Measurements from ENCODE around the gene MZB1.
"Not testable (repeated sequence)": the region's sequence is repeated elsewhere in the genome, so short reads cannot be mapped to it uniquely, and the experiment has no call there.

MZB1 gene

DNA sequence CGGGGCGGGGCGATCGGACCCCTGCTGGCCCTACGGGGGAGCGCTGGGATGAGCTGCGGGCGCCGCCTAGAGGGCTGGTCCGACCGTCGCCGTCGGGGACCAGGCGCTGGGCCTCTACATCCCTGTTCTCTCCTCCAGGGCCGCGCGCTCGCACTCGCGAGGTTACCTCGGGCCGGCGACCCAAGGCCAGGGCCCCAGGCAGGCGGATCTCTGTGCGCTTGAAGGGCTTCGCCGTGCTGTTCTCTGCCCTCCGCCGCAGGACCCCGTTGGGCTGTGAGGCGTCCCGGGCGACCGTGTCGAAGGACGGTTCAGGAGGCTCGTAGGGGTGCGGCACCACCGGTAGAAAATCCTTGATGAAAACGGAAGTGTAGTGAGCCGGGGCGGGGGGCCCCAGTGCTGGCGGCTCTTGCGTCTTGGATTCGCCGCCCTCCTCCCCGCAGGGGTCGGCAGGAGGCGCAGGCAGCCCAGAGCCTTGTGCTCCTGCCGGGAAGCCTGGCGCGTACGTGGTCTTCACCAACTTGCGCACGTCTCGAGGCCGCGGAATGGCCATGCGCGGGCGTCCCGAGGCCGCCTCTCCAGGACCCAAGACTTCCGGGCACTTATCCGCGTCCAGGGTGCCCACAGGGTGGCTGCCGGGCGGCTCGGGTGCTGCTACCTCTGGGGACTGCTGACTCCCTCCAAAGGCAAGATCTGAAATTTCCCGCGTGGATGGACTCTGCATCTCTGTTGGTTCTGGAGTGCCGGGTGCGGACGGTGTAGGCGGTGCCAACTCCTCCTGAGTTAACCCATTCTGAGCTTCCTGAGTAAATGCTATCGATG, 3.2 kb upstream of the MZB1 start:
- CTCF ChIA-PET: interaction anchor here (1.0 to 3.4 kb wide), 4 partner anchors 10 to 52 kb away, joined by 3 to 13 read pairs (median 4); partner anchors contain the start of gene PAIP2
- no peaks in the 10 kb centered on the region for H3K9me3 Mint-ChIP-seq
- peak overlapping the region; percentile 87 for H3K27ac Mint-ChIP-seq
- H3K36me3 Mint-ChIP-seq: peaks cover 1% of the 10 kb centered on the region
- H3K4me1 Mint-ChIP-seq: peaks cover 72% of the 10 kb centered on the region
- peak overlapping the region; percentile 87 for H3K4me3 Mint-ChIP-seq
- peaks cover 30% of the 10 kb centered on the region for H3K27me3 Mint-ChIP-seq
- peak; percentile 88 for DNase-seq

DNA sequence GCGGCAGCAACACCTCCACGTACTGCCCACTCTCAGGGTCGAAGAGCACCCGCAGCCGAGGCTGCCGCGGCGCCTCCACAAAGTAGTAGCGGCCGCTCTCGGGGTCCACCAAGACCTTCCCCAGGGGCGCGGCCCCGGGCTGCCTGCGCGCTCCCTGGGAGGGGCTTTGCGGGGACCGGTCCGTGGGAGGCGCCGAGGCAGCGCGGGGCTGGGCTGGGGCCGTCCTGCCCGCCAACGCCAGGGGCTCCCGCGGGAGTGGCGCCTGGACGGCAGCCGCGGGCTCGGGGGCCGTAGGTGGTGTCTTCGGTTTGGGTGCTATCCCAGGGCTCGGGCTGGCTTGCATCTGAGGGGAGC, 2.6 kb upstream of the MZB1 start:
- CTCF ChIA-PET: interaction anchor here (0.8 to 3.4 kb wide), 8 partner anchors 10 to 169 kb away, joined by 3 to 13 read pairs (median 4); partner anchors contain the start of genes PAIP2 and UBE2D2
- H3K4me1 Mint-ChIP-seq: peaks cover 70% of the 10 kb centered on the region

DNA sequence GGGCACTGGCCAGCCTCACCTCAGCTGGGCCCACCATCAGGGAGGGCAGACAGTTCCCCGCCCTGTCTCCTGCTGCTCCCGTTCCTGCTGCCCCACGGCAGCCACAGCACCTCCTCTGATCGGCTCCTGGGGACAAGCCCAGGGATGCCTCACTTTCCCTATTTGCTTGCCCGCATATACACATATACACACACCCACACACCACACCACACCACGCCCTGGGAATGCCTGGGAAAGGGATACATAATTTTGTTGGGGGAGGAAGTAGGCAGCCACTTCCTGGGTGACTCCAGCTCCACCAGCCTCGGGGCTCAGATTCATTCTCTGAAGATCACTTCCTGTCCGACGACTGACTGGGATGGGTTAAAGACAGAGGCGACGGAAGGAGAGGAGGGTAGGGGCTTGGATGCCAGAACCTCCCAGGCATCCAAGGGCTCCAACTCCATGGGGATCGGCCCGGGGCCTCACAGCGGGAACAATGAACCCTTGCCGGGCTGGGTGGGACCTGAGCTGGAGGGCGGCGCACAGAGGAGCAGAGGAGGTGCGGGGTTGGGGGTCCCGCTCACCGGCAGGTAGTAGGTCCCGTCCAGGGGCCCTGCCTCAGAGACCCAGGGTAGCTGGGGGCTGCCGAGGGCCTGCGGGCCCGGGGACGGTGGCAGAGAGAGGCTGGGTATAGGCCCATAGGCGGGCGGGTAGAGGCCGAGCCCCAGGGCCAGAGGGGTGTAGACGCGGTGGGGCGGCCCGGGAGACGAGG, 2.0 kb upstream of the MZB1 start:
- peak; percentile 40 for DNase-seq
- Mint-ChIP-seq H3K27ac (peak overlapping the region; percentile 92), H3K4me1 (peaks cover 65% of the 10 kb centered on the region)

More for the DNA sequence above, 2.6 kb upstream of the MZB1 start:
- DNase-seq: no peak
- Mint-ChIP-seq H3K9me3 (no peaks in the 10 kb centered on the region), H3K4me3 (peak overlapping the region; percentile 87), H3K27me3 (peaks cover 30% of the 10 kb centered on the region), H3K36me3 (peaks cover 1% of the 10 kb centered on the region), H3K27ac (peak overlapping the region; percentile 87)

DNA sequence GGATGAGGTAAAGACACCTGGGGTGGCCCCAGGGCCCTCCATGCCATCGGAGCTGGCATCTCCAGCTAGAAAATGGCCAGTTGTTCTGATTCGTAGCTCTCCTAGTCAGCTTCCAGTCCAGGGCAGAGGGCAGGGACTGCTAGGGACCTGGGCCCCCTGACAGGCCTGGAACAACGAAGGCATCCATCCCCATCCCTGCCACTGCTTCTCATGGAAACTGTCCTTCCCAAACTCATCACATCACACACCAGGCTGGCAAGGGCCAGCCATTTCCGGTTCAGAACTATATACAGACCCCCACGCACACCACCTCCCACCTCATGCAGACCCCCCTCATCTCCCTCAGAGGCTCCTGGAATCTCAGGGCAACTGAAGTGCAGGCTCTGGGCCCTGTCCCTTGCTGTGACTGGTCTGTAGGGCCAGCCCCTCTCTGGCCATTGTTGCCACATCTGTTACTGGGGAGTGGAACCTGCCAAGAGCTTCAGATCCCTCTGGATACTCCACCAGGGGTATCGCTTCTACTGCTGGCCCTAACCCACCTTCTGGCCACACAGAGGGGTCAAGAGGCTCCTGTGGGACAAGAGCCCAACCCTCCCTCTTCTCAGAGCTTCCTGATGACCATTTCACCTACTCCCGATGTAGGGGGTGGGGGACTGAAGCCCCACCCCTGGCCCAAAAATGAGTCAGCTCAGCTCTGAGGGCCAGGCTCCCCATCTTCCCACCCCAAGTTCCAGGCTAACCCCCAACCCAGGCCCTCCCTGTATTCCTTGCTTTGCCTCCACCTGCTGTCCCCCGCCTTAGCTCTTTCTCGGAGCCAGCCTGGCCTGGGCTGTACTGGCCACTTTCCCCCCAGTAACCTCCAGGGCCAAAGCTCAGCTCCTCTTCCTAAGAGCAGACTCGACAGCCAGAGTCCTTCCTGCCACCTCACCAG, 1.2 kb upstream of the MZB1 start:
- CTCF ChIA-PET: interaction anchor here (0.5 to 3.4 kb wide), 9 partner anchors 12 to 171 kb away, joined by 3 to 13 read pairs (median 3); partner anchors contain the start of genes PAIP2 and UBE2D2
- Mint-ChIP-seq H3K4me3 (peak overlapping the region; percentile 86), H3K9me3 (no peaks in the 10 kb centered on the region), H3K4me1 (peaks cover 62% of the 10 kb centered on the region), H3K27ac (peak overlapping the region; percentile 92), H3K36me3 (no peaks in the 10 kb centered on the region), H3K27me3 (peaks cover 30% of the 10 kb centered on the region)
- DNase-seq: no peak

More for the DNA sequence above, 2.0 kb upstream of the MZB1 start:
- CTCF ChIA-PET: interaction anchor here (0.5 to 3.4 kb wide), 11 partner anchors 11 to 170 kb away, joined by 3 to 13 read pairs (median 3); partner anchors contain the start of genes PAIP2 and UBE2D2
- Mint-ChIP-seq H3K9me3 (no peaks in the 10 kb centered on the region), H3K36me3 (peaks cover 1% of the 10 kb centered on the region), H3K27me3 (peaks cover 30% of the 10 kb centered on the region), H3K4me3 (peak overlapping the region; percentile 86)

DNA sequence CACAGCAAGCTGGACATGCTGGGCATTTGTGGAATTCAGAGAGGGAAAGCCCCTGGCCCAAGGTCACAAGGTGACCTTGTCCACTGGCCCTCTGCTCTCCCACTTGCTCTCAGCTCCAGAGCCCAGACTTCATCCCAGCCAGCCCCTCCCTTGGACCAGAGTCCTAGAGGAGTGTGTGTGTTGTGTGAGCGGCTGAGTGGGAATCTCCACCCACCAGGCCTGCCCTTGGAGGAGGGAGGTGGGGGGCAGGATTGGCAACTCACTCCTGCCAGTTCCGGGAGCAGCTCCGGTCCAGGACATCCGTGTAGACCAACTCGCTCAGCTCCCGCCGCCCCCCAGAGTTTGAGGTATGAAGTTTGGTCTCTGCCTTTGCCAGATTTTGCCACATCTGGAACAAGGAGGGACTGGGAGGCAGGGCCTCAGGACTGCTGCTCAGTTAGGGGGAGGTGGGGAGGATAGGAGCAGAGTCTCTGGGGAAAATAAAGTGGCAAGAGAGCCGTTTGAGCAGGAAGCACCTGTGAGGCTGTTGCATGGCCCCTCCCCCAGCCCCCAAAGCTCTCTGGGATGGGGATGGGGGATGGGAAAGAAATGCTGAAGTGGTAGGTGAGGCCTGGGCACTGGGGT, 1.4 kb downstream of the MZB1 start:
- peak overlapping the region; percentile 26 for H3K4me3 Mint-ChIP-seq

DNA sequence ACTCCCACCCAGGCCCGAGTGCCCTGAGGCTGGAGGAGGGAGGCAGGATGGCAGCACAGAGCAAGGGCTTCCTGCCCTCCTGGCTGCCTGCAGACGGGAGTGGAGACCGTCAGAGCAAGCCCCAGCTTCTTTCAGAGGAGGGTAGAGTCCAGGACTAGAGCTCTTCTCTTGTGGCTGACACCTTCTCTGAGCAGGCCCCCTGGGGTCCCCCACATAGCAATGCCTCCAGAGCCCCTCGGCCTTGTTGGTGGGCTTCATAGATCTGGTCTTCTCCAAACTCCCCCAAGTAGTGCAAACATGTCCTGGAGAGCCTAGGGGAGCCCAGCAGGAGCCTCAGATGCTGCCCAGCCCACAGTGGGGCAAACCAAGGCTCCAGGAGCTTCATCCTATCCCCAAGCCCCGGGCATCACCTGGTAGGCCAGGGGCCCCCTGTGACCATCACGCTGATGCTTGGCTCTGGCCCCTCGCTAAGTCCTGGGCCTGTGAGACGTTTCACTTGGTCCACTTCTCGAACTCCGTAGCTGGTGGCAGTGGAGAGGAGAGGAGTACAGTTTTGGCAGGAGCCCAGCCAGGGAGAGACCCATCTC, 2.0 kb downstream of the MZB1 start:
- Mint-ChIP-seq H3K27me3 (peaks cover 5% of the 10 kb centered on the region), H3K27ac (no peak overlapping the region), H3K4me3 (no peak overlapping the region), H3K9me3 (no peaks in the 10 kb centered on the region), H3K36me3 (no peaks in the 10 kb centered on the region), H3K4me1 (peaks cover 73% of the 10 kb centered on the region)
- CTCF ChIA-PET: interaction anchor here (0.7 to 1.5 kb wide), 3 partner anchors 13 to 188 kb away, joined by 3 to 4 read pairs (median 3); no protein-coding TSS in a partner anchor
- DNase-seq: no peak

More for the DNA sequence above, 1.4 kb downstream of the MZB1 start:
- peak overlapping the region; percentile 37 for H3K27ac Mint-ChIP-seq
- H3K27me3 Mint-ChIP-seq: peaks cover 11% of the 10 kb centered on the region
- no peaks in the 10 kb centered on the region for H3K9me3 Mint-ChIP-seq
- CTCF ChIA-PET: interaction anchor here (0.7 to 1.5 kb wide), 3 partner anchors 14 to 187 kb away, joined by 3 to 4 read pairs (median 3); no protein-coding TSS in a partner anchor
- no peaks in the 10 kb centered on the region for H3K36me3 Mint-ChIP-seq
- no peak for DNase-seq
- H3K4me1 Mint-ChIP-seq: peaks cover 77% of the 10 kb centered on the region

DNA sequence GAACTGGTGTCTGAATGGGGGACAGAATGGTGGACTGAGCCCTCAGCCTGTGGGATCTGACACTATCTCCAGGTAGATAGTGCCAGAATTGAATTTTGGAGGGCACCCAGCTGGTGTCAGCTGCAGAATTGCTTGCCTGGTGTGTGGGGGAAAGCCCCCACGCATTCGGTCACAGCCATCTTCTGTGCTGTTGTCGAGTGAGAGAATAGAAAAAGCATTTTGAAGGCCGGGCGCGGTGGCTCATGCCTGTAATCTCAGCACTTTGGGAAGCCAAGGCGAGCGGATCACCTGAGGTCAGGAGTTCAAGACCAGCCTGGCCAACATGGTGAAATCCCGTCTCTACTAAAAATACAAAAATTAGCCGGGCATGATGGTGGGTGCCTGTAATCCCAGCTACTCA, 2.8 kb downstream of the MZB1 start:
- DNase-seq, H3K36me3 Mint-ChIP-seq, H3K9me3 Mint-ChIP-seq, H3K27ac Mint-ChIP-seq, H3K27me3 Mint-ChIP-seq, H3K4me3 Mint-ChIP-seq: not testable (repeated sequence)
- CTCF ChIA-PET: interaction anchor here (1.5 kb wide), 1 partner anchor 18 kb away, joined by 4 read pairs; no protein-coding TSS in a partner anchor
- peaks cover 70% of the 10 kb centered on the region for H3K4me1 Mint-ChIP-seq

DNA sequence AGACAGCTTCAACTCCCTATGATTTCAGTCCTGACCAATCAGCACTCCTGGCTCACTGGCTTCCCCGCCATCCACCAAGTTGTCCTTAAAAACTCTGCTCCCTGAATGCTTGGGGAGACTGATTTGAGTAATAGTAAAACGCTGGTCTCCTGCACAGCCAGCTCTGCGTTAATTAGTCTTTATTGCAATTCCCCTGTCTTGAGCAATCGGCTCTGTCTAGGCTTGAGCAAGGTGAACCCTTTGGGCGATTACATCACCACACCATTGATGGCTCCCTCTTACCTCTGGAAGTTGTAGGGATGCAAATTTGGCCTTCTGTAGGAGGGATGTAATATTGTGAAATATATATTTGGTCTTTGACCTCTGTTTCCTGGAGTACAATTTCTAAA, 3.7 kb downstream of the MZB1 start:
- Mint-ChIP-seq H3K4me1 (peaks cover 61% of the 10 kb centered on the region), H3K27me3 (no peaks in the 10 kb centered on the region), H3K4me3 (no peak overlapping the region), H3K9me3 (no peaks in the 10 kb centered on the region), H3K36me3 (no peaks in the 10 kb centered on the region), H3K27ac (peak overlapping the region; percentile 50)
- CTCF ChIA-PET: no interaction called here
- DNase-seq: no peak

DNA sequence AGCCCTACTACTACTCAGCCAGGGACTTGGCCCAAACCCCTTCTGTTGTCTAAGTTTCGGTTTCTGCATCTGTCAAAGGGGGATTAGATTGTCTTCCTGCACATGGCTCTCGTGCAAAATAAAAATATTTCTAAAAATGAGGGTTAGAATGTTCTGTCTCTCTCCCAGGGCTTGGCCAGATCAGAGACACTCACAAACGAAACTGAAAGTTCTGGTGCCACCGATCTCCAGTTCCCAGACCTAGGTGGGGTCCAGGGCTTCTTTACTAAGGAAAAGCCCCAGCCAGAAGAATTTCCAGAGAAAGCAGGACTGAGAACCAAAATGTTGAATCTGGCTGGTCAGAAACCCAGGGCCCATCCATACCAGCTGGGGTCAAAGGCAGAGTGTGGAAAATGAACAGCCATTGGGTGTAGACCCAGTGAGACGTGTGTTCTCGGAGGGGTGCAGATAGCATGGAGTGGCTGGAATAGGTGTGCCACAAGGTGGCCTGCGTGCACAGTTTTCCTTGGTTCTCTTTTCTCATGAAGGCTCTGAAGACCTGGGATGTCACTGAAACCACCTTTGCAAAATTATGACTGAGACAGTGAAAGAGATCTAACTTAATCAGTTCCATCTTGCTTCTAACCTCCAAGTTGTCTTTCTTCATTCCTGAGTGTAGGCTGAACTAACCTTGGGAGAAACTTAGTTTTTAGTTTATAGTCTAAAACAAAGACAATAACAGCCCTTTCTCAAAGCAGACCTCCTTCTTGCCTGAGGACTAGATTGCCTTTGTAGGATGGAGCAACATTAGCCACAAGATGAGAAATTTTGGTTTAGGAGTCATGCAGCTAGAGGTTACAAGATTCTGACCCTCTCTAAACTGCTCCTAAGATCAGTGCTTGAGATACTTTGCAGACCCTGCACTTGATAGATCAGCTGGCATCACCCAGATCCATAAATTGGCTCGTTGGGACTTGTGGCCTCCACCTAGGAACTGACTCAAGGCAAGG, 4.4 kb downstream of the MZB1 start:
- Mint-ChIP-seq H3K27ac (peak overlapping the region; percentile 89), H3K4me3 (peak overlapping the region; percentile 70), H3K9me3 (no peaks in the 10 kb centered on the region), H3K36me3 (no peaks in the 10 kb centered on the region), H3K27me3 (no peaks in the 10 kb centered on the region), H3K4me1 (peaks cover 54% of the 10 kb centered on the region)
- CTCF ChIA-PET: no interaction called here
- DNase-seq: peak; percentile 52

DNA sequence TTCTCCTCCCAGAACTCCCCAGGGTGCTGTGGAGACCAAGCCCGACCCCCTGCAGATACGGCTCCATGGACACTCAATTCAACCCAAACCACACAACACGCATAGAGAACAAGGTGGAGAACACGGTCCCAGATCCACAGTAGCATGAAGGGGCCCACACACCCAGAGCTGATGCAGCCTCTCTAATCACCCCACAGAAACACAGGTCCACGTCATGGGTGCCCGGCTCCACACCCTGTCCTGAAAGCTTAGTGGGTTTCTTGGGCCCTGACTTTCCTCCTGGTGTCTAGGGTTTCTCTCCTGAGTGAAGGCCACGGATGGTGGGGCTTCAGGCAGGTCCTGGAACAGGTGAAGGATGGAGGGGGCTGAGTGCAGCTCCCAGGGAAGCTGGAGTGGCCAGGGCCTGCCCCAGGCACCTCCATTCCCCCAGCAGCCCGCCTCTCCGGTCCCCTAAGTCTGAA, 5.1 kb downstream of the MZB1 start:
- Mint-ChIP-seq H3K9me3 (no peaks in the 10 kb centered on the region), H3K4me1 (peaks cover 47% of the 10 kb centered on the region), H3K36me3 (no peaks in the 10 kb centered on the region), H3K27ac (peak overlapping the region; percentile 89), H3K4me3 (peak overlapping the region; percentile 70), H3K27me3 (no peaks in the 10 kb centered on the region)
- CTCF ChIA-PET: no interaction called here
- DNase-seq: no peak

DNA sequence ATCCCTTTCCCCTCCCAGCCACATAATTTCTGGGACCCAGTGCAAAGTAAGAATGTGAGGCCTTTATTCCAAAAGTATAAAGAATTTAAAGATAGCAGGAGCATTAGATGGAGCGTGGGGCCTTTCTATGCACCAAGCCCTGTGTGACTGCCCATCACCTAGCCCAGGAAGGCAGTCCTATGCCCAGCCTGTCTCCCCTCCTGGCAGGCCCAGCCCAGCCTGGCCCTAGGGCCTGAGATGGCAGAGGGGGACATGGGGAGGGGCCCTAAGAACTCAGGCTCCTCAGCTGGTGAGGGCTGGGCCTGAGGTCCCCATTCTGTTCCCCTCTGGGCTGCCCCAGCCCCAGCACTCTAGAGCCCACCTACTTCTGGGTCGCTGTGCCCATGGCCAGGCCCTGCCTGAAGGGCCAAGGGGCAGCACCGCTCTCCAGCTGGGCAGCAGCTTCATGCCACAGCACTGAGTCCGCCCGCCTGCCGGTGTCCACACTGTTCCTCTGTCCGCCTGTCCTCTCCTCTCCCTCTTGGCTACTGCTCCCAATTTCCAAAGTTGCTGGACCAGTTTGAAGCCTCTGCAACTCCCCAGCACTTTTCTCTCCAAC, 5.6 kb downstream of the MZB1 start:
- Mint-ChIP-seq H3K4me3 (peak overlapping the region; percentile 70), H3K9me3 (no peaks in the 10 kb centered on the region), H3K27me3 (no peaks in the 10 kb centered on the region), H3K4me1 (peaks cover 44% of the 10 kb centered on the region), H3K36me3 (no peaks in the 10 kb centered on the region), H3K27ac (peak overlapping the region; percentile 89)
- CTCF ChIA-PET: no interaction called here
- DNase-seq: no peak

Measured in activated naive CD4-positive, alpha-beta T cell treated with anti-CD3 and anti-CD28 coated beads, Interleukin-2, amount 10 ng/mL, durations not matched to agents 7 days and 5 days (primary cell).